Stimulated activated CD4-positive, alpha-beta T cell treated with anti-CD3 and anti-CD28 coated beads, Interleukin-4, amount 100 ng/mL, for 4 hours (primary cell): Measurements from ENCODE around the gene CAV1.

Source experiments
- DNase-seq, 2 experiments: peaks; one replicate each; pipeline ENCODE4 v3.0.0-alpha.2; 2020

CAV1 gene

GRCh38 chr7:116505278-116505677 lies 19.6 kb upstream of the CAV1 start:
- no peak for DNase-seq

- no peak for DNase-seq
These were observed 19.0 kb upstream of the CAV1 start for GRCh38 chr7:116505823-116506222.

- DNase-seq, result no peak
These were observed 14.8 kb upstream of the CAV1 start for GRCh38 chr7:116509982-116510579.

GRCh38 chr7:116510795-116511194 lies 14.0 kb upstream of the CAV1 start:
- DNase-seq, result no peak

GRCh38 chr7:116511552-116512519 lies 13.0 kb upstream of the CAV1 start:
- DNase-seq, result no peak

GRCh38 chr7:116512520-116513188 lies 12.2 kb upstream of the CAV1 start:
- DNase-seq, result no peak

GRCh38 chr7:116515584-116515983 lies 9.3 kb upstream of the CAV1 start:
- no peak for DNase-seq

GRCh38 chr7:116516324-116516723 lies 8.5 kb upstream of the CAV1 start:
- no peak for DNase-seq

- DNase-seq, result no peak
These were observed 7.2 kb upstream of the CAV1 start for GRCh38 chr7:116517626-116518025.

- DNase-seq, result no peak
These were observed 5.9 kb upstream of the CAV1 start for GRCh38 chr7:116518961-116519360.

GRCh38 chr7:116521046-116521664 lies 3.7 kb upstream of the CAV1 start:
- no peak for DNase-seq

- no peak for DNase-seq
These were observed 2.6 kb upstream of the CAV1 start for GRCh38 chr7:116522247-116522646.

- DNase-seq, result no peak
These were observed 621 bp upstream of the CAV1 start for GRCh38 chr7:116524221-116524608.

GRCh38 chr7:116525298-116525912 lies 569 bp downstream of the CAV1 start:
- peak in 1 of 2 experiments; percentile 20 for DNase-seq

- peak; percentile 34 to 55 for DNase-seq
These were observed 1.4 kb downstream of the CAV1 start for GRCh38 chr7:116525913-116526861.

GRCh38 chr7:116526897-116527296 lies 2.1 kb downstream of the CAV1 start:
- no peak for DNase-seq

- DNase-seq, result no peak
These were observed 2.7 kb downstream of the CAV1 start for GRCh38 chr7:116527521-116527920.

GRCh38 chr7:116528008-116528789 lies 3.4 kb downstream of the CAV1 start:
- no peak for DNase-seq

GRCh38 chr7:116529250-116529649 lies 4.4 kb downstream of the CAV1 start:
- DNase-seq, result no peak

GRCh38 chr7:116530107-116530820 lies 5.4 kb downstream of the CAV1 start:
- no peak for DNase-seq
